HG03280 (cell line): Measurements from ENCODE around the gene KRTAP4-3.
"Not testable (repeated sequence)": the region's sequence is repeated elsewhere in the genome, so short reads cannot be mapped to it uniquely, and the experiment has no call there.

ENCODE experiments used
- ATAC-seq: cut with Tn5 transposase; IDR thresholded peaks from one replicate; pipeline ENCODE4 v1.9.1; 2021; ENCODE audit warnings: mild to moderate bottlenecking, moderate library complexity; ENCODE audit not compliant: unreplicated experiment

Gene KRTAP4-3

DNA sequence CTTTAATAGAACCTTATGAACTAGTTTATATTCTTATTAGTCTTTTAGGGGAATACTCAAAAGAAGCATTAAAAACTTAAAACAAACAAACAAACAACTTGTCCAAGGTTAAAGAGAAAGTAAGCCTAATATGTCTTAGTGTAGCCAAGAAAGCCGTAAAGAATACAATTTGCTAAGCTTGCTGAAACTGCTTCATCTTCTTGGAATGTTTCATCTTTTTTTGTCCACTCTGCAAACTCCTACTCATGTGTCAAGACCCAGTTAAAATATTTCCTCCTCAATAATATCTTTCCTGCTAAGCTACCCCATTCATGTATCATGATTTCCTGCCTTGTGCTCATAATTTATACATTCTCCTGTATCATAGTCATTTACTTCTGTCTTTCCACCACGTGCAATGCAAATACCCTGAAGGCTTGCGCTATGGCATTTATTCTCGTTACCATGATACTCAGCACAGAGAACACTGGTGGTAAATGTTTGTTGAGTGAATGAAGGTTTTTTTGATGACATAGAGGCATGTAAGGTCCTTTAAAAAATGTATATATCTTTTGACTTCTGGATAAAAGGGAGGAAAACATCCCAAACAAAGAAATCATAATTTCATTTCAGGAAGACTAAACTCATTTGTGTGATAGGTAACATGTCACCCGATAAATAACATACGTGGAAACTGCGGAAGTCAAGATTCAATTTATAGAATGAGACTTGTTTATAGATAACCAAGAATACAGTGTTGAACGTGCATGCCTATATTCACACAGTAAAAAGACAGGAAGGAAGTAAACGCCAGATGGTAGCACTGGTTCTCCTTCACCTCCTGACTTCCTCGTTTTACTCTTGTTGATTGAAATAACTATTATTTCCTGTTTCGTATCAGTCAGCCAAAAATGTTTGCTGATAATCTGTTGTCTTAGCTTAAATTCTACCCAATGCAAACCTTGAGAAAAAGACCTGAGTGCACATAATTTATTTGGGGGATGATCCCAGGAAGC is 48.0 kb downstream of the KRTAP4-3 start:
- not testable (repeated sequence) for ATAC-seq

DNA sequence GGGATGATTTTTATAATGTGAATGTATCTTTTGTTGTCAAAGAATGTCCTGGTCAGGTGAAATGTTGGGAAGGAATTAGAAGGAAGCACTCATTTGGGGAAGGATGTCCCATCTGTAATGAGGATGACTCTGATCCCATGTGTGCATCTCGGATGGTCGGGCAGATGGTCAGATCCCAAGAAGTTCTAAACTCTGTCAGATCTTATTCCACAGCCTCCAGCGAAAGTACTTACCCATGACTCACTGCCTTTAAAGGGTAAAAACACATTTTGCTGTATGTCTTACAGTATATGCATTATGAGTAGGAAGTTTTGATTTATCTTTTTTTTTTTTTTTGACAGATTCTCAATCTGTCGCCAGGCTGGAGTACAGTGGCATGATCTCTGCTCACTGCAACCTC is 49.3 kb downstream of the KRTAP4-3 start:
- ATAC-seq, result no peak

DNA sequence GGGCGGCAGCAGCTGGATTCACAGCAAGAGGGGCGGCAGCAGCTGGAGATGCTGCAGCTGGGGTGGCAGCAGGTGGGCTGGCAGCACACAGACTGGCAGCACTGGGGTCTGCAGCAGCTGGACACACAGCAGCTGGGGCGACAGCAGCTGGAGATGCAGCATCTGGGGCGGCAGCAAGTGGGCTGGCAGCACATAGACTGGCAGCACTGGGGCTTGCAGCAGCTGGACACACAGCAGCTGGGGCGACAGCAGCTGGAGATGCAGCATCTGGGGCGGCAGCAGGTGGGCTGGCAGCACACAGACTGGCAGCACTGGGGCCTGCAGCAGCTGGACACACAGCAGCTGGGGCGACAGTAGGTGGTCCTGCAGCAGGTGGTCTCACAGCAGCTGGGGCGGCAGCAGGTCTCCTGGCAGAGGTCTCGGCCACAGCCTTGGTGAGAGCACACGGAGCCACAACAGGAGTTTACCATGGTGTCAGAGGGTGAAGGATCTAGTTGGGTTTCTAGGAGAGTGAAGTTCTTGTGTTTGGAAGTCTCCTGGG is 50.1 kb downstream of the KRTAP4-3 start, which contains the start of gene KRTAP4-11:
KRTAP4-11 (minus strand) TSS at position 528 of the 541 bp plus-strand sequence; CDS start at position 470, 58 bp downstream.
- not testable (repeated sequence) for ATAC-seq
